GM03348 (cell line): Measurements from ENCODE around the gene SNX25.
A peak's percentile ranks its signal among the peaks of the same experiment; 100 is the strongest.

ENCODE experiments used
- DNase-seq: peaks from one replicate; pipeline ENCODE4 v3.0.0; 2012; ENCODE audit warnings: low spot score

SNX25 gene

GRCh38 chr4:185380320-185380719 is 170.9 kb downstream of the SNX25 start:
- no peak for DNase-seq

GRCh38 chr4:185381288-185382196 is 172.1 kb downstream of the SNX25 start:
- DNase-seq = peak; percentile 14

- DNase-seq = no peak
These were observed 173.4 kb downstream of the SNX25 start for GRCh38 chr4:185382754-185383153.

- DNase-seq = no peak
These were observed 174.1 kb downstream of the SNX25 start for GRCh38 chr4:185383451-185383850.

GRCh38 chr4:185384061-185384460 is 174.7 kb downstream of the SNX25 start:
- no peak for DNase-seq

- peak; percentile 25 for DNase-seq
These were observed 175.5 kb downstream of the SNX25 start for GRCh38 chr4:185384930-185385331.

- DNase-seq = no peak
These were observed 178.6 kb downstream of the SNX25 start for GRCh38 chr4:185387957-185388356.

- no peak for DNase-seq
These were observed 181.5 kb downstream of the SNX25 start for GRCh38 chr4:185390941-185391340.

GRCh38 chr4:185392156-185392555 is 182.8 kb downstream of the SNX25 start:
- no peak for DNase-seq

GRCh38 chr4:185394568-185395237 is 185.3 kb downstream of the SNX25 start:
- DNase-seq = peak; percentile 12

GRCh38 chr4:185395238-185395955 is 186.0 kb downstream of the SNX25 start, which contains the start of gene LRP2BP:
Gene LRP2BP, minus strand, starts transcription at chr4:185395924. Its CDS starts 17,738 bp downstream, at chr4:185378186.
- no peak for DNase-seq

- DNase-seq = peak; percentile 100
These were observed 186.7 kb downstream of the SNX25 start for GRCh38 chr4:185395956-185396723.

GRCh38 chr4:185396724-185397385 is 187.5 kb downstream of the SNX25 start, which contains the start of gene ANKRD37:
Gene ANKRD37, plus strand, starts transcription at chr4:185396841. Its CDS starts 83 bp downstream, at chr4:185396924.
- DNase-seq = peak; percentile 44

GRCh38 chr4:185398618-185399017 is 189.2 kb downstream of the SNX25 start:
- no peak for DNase-seq

GRCh38 chr4:185399466-185399865 is 190.1 kb downstream of the SNX25 start:
- DNase-seq = no peak

- DNase-seq = no peak
These were observed 194.6 kb downstream of the SNX25 start for GRCh38 chr4:185404031-185404430.

GRCh38 chr4:185405296-185405999 is 196.1 kb downstream of the SNX25 start:
- no peak for DNase-seq

GRCh38 chr4:185408432-185408831 is 199.0 kb downstream of the SNX25 start:
- DNase-seq = no peak

- DNase-seq = no peak
These were observed 202.5 kb downstream of the SNX25 start for GRCh38 chr4:185411849-185412248.

GRCh38 chr4:185412412-185412811 is 203.0 kb downstream of the SNX25 start:
- DNase-seq = no peak
